GM18498 (cell line): ENCODE data around the gene PDE8B.
"Not testable (repeated sequence)": the region's sequence is repeated elsewhere in the genome, so short reads cannot be mapped to it uniquely, and the experiment has no call there.

Experiments
- ATAC-seq: cut with Tn5 transposase; IDR thresholded peaks from one replicate; pipeline ENCODE4 v1.9.1; 2021; ENCODE audit warnings: mild to moderate bottlenecking, moderate library complexity; ENCODE audit not compliant: unreplicated experiment

Gene PDE8B

DNA sequence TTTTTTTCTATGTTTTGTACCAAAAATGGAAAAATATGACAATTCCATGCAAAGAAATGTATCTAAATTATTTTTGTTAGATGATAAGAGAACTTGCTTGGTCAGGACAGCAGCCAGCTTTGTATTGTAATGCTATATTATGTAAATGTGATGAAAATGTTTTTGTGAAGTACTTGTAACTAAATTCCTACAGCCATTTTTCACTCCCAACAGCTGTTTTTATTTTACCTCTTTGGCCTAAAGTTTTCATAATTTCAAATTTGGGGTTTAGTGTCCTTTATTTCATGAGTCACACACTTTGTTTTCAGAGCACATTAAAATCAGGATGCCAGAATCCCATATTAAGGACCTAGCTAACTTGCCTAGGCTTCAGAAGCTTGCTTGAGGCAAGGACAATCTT lies 217.5 kb downstream of the PDE8B start:
- ATAC-seq, result no peak

DNA sequence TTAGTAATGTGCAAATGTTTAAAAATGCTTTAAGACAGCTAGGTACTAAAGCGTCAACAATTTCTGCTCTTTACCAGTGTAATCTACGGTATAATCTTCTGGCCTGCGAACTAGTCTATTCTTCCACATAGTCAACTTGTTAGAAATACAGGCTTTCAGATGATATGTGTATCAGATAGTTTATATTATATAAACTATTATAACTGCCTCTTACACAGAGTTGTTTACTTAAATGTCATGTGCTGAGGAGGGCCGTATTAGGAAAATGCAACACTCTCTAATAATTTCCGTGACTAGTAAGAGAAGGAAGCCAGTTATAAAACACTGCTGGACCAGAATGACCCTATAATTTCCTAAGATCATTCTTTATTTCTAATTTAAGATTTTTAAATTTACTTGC lies 218.0 kb downstream of the PDE8B start:
- no peak for ATAC-seq

DNA sequence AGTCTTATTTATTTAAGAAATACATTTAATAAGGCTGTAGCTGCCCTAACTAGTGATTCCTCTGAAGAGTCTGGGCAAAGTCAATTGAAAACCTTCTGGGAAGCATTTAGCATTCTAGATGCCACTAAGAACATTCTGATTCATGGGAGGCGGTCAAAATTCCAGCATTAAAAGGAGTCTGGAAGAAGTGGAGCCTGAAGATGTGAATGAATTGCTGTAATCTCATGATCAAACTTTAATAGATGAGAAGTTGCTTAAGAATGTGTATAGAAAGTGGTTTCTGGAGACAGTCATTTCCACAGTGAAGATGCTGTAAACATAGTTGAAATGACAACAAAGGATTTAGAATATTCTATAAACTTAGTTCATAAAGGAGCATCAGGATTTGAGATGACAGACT lies 220.2 kb downstream of the PDE8B start:
- no peak for ATAC-seq

DNA sequence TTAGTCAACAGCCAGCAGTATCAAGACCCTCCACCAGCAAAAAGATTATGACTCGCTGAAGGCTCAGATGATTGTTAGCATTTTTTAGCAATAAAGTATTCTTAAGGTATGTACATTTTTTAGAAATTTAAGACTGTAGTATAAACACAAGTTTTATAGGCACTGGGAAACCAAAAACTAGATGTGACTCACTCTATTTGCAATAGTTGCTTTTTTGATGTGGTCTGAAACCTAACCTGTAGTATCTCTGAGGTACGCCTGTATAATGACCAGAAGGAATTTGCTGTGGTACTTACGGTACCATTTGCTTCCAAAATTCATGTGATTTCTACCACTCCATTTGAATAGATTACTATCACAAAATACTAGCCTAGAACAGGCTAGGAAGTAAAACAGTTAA lies 220.8 kb downstream of the PDE8B start:
- no peak for ATAC-seq

DNA sequence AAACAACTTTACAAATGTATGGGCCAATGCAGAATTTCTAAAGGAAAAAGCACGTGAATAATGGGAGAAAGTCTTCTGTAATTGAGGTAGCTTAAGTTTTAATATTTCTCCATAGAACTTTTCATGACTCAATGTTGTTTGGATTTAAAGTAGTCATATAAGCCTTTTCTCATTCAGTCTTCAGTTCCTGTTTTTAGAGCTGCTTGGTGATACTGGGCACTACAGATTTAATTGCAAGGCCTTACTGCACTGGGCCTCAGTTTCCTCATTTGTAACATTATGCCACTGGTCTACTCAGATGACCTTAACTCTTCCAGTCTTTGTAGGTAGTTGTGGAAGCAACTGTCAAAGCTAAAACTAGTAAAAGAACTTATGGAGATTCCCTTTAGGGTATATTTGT lies 221.2 kb downstream of the PDE8B start:
- ATAC-seq, result no peak

DNA sequence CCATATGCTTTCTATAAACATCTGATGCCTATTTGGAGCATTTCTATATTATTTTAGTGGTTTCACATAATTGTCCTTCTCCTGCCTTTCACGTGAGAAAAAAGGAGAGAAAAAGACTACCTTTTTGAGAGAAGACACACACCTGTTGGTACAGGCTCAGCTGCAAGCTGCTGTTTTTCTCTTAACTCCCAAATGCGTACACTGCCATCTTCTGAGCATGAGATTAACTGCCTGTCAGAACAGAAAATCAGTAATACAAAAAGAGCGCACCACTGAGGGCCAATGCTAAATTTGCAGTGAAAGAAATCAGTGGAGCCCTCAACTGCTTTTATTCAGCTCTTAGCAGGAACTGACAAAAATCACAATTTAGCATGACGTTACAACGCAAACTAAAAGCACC lies 226.7 kb downstream of the PDE8B start:
- ATAC-seq, result no peak

DNA sequence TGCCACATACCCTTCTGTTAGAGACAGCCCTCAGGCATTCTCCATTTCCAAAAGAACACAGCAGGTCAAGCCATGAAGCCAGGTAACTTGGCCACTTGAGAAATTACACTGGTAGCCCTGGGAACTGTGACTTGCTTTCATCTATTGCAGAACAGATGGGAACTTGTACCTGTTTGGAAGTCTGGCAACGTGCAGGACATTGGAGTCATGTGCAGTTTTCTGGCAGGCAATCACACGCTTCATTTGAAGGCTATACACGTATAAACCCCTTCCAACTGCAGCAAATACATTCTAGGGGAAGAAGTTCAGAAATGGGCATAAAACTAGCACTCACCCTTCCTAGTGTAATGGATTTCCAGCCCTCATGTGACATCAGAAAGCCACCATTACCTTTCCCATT lies 227.6 kb downstream of the PDE8B start:
- no peak for ATAC-seq

DNA sequence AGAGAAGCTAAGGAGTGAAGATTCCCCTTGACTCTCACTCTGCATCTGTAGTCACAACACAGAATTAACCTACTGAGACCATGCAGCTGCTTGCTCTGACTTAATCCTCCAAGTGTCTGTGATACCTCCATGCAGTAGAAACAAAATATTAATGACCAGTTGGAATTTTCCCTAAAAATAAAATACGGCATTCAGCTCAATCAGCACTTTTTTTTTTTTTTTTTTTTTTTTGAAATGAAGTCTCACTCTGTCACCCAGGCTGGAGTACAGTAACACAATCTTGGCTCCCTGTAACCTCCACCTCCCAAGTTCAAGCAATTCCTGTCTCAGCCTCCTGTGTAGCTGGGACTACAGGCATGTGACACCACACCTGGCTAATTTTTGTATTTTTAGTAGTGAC lies 233.2 kb downstream of the PDE8B start:
- no peak for ATAC-seq

DNA sequence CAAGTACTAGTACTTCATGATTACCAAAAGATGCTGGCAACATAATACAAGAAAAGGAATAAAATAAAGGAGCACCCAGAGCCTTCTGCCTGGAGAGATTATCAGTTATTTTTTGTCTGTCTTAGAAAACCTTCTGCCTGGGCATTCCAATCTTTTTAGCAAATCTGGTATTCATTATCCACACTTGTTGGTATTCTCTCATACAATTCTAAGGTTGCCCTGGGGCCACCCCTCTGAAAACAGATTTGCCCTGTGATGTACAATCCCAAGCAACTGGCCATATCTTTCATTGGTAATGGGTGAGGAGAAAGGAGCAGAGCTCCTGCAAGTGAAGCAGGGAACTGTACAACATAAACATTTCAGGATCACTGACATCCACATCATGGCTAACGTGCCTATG lies 233.9 kb downstream of the PDE8B start:
- no peak for ATAC-seq

DNA sequence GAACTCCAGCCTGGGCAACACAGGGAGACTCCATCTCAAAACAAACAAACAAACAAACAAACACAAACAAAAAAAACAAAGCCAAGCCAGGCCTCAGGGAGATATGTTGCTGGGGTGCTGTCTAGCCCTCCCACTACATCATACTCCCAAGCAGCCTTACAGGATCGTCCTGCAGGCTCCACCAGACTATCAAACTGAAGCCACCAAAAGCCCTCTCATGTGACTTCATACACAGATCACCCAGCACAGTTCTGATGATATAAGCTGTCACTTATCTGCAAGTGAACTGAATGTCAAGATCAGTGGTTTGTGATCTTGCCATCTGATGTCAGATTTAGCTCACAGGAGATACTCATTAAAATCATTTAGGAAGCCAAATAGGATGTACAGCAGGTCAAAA lies 238.4 kb downstream of the PDE8B start:
- no peak for ATAC-seq

DNA sequence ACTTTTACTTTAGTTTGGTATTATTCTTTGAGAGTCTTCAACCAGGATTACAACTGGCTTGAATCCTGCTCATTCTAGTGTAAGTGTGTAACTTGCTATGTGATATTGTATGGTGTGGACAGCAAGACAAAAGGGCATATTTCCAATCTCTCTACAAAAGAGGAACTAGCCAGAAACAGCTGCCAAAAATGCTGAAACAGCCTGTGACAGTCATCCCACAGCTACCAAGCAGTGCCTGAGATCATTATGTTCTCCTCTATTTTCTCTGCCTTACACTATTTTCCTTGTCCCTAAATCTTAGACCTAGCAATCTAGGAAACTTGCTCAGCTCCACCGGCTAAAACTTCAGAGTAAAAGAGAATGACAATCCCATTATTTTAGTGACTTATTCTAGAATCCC lies 238.8 kb downstream of the PDE8B start:
- no peak for ATAC-seq

DNA sequence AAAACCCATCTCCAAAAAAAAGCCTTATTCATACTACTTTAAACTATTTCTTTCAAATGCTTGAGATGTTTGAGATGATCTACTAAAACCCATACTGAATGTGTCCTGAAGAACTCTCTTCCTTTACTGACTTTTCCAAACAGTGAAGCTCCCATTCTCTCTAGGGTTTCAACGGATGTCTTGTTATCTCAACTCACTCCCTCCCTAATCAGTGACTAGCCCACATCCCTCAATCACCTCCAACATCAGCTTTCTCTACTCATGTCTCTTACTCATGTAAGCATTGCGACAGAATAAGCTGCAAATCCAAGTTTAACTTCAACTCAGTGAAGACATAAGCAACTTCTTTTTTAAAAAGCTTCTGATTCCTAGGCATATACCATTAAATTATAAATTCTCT lies 239.5 kb downstream of the PDE8B start:
- no peak for ATAC-seq

DNA sequence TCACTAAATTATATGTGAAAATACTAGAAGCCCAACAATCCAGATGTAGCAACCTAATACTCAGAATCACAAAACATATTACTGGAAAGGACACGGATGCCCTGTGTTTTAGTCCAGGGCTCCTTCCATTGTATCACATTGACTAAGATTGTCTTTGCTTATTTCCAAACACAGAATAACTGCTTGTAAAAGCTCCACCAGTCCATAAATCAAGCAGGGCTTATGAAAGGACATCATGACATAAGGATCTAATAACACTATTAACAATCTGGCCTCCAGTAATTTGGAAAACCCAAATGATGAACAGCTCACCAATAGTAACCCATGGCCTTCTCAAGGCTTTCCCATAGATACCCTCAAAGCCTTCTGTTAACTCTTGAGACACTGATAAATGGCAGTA lies 241.9 kb downstream of the PDE8B start:
- ATAC-seq, result no peak

DNA sequence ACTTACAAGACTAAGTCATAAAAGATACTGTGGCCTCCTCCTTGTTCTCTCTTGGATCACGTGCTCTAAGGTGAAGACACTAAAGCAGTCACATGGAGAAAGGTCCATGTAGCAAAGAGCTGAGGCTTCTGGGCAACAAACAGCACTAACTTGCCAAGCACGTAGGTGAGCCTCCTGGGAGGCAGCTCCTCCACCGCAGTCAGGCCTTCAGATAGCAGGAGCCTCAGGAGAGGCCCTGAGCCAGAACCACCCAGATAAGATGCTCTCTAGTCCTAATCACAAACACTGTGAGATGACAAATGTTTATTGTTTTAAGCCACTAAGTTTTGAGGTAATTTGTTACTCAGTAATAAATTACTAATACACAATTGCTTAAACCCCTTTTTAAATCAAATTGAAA lies 243.6 kb downstream of the PDE8B start:
- no peak for ATAC-seq

DNA sequence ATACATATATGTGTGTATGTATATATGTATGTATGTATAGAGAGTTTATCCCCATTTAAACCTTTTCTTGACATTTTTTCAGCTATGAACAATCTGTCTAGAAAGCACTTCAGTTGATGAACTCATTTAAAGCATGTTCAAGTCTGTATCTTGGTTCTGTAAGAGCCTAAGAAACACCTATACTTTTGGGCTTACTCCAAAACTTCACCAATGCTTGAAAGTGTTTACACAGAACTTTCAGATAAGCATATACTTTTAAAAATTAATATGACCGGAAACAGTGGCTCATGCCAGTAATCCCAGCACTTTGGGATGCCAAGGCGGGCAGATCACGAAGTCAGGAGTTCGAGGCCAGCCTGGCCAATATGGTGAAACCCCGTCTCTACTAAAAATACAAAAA lies 250.8 kb downstream of the PDE8B start:
- no peak for ATAC-seq

DNA sequence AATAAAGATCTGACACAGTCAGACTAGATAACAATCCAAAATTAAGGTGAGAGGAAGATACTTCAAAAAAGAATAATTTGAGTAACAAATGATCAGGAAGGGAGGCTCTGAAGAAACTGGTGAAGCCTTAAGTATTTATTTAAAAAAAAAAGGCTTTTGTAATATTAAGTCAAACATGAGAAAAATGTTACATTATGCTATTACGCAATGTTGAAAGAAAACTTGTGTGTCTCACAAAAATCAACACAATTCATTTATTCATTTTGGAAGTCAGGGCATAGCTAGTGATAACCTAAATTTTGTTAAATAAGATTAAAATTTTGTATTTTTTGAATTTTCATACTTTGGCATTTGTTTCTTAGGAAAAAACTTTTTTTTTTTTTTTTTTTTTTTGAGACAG lies 253.4 kb downstream of the PDE8B start:
- ATAC-seq, result no peak

DNA sequence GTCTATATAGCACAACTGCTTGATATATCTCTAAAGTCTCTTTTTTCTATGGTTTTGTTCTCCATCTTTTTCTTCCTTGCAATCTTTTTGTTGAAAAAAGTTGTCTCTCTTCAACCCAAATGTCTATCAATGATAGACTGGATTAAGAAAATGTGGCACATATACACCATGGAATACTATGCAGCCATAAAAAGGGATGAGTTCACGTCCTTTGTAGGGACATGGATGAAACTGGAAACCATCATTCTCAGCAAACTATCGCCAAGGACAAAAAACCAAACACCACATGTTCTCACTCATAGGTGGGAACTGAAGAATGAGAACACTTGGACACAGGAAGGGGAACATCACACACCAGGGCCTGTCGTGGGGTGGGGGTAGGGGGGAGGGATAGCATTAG lies 258.4 kb downstream of the PDE8B start:
- not testable (repeated sequence) for ATAC-seq

DNA sequence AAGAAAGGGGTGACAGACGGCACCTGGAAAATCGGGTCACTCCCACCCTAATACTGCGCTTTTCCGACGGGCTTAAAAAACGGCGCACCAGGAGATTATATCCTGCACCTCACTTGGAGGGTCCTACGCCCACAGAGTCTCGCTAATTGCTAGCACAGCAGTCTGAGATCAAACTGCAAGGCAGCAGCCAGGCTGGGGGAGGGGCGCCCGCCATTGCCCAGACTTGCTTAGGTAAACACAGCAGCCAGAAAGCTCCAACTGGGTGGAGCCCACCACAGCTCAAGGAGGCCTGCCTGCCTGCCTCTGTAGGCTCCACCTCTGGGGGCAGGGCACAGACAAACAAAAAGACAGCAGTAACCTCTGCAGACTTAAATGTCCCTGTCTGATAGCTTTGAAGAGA lies 264.6 kb downstream of the PDE8B start:
- ATAC-seq, result not testable (repeated sequence)
